ENCODE results near the gene MTAP. TPM values are rescaled to one million over a fixed set of nuclear protein-coding genes. Genes with fewer than 3 reads are reported as not detected.

Gene MTAP
- total RNA-seq, 4 donors from 2014 or later: 23.2 to 31.4 (median 29.1) TPM

DNA sequence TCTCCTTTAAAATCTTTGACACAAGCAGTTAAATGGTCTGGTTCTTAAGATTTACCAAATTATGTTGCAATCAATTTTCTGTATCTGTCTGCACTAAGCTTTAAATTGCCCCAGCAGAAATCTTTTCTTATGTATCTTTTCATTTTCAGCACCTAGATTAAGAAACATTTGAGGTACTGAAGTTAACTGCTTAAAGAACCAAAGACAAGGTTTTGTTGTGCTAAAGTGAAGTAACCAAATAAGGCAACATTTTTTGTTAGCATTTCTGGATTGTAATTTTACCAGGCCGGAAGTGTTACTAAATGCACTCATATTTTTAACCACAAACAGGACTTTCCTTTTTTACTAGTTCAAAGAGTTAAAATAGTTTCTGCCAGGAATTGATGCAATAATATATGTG lies 24.1 kb upstream of the MTAP start:
- 32 to 43% methylated on average over 1 of the region's 1 CpG for WGBS, 2 donors (ENCODE audit: low coverage in 1 of 2)
- H3K27me3 ChIP-seq: peaks cover 3% of the 10 kb centered on the region
- TF ChIP-seq, protein P1, sequence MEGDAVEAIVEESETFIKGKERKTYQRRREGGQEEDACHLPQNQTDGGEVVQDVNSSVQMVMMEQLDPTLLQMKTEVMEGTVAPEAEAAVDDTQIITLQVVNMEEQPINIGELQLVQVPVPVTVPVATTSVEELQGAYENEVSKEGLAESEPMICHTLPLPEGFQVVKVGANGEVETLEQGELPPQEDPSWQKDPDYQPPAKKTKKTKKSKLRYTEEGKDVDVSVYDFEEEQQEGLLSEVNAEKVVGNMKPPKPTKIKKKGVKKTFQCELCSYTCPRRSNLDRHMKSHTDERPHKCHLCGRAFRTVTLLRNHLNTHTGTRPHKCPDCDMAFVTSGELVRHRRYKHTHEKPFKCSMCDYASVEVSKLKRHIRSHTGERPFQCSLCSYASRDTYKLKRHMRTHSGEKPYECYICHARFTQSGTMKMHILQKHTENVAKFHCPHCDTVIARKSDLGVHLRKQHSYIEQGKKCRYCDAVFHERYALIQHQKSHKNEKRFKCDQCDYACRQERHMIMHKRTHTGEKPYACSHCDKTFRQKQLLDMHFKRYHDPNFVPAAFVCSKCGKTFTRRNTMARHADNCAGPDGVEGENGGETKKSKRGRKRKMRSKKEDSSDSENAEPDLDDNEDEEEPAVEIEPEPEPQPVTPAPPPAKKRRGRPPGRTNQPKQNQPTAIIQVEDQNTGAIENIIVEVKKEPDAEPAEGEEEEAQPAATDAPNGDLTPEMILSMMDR (IDR thresholded peaks at IDR 0.05): no peak
- TF ChIP-seq POLR2A (IDR thresholded peaks at IDR 0.05) (no peak), EP300 (IDR thresholded peaks at IDR 0.05) (no peak), POLR2AphosphoS5 (IDR thresholded peaks at IDR 0.05) (no peak)
- no peak overlapping the region for H3K27ac ChIP-seq
- no peaks in the 10 kb centered on the region for H3K36me3 ChIP-seq
- H3K9me3 ChIP-seq: no peaks in the 10 kb centered on the region
- no peak overlapping the region for H3K4me3 ChIP-seq
- no peaks in the 10 kb centered on the region for H3K4me1 ChIP-seq
- no peak for ATAC-seq

DNA sequence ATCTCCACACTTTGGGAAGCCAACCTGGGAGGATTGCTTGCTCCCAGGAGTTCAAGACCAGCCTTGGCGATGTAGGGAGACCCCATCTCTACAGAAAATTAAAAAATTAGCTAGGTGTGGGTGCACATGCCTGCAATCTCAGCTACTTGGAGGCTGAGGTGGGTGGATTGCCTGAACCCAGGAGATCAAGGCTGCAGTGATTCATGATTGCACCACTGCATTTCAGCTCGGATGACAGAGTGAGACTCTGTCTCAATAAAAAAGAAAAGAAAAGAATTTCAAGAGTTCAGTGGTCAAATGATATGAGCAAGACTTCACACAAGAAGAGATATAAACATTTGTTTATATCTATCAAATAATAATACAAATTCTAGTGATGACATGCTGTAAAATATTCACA lies 23.0 kb upstream of the MTAP start:
- no peak overlapping the region for H3K4me3 ChIP-seq
- H3K27ac ChIP-seq: no peak overlapping the region
- H3K36me3 ChIP-seq: no peaks in the 10 kb centered on the region
- ATAC-seq: no peak
- H3K4me1 ChIP-seq: no peaks in the 10 kb centered on the region
- H3K9me3 ChIP-seq: no peaks in the 10 kb centered on the region
- TF ChIP-seq, protein P1 (IDR thresholded peaks at IDR 0.05): no peak
- TF ChIP-seq POLR2A (IDR thresholded peaks at IDR 0.05): no peak
- TF ChIP-seq EP300 (IDR thresholded peaks at IDR 0.05): no peak
- no peak for TF ChIP-seq POLR2AphosphoS5 (IDR thresholded peaks at IDR 0.05)
- peaks cover 3% of the 10 kb centered on the region for H3K27me3 ChIP-seq
- 81 to 90% methylated on average over 2 of the region's 2 CpGs for WGBS, 2 donors (ENCODE audit: low coverage in 1 of 2)

GRCh38 chr9:21781656-21782055 lies 20.8 kb upstream of the MTAP start:
- H3K27ac ChIP-seq: no peak overlapping the region
- WGBS, 2 donors (ENCODE audit: low coverage in 1 of 2): 55 to 61% methylated on average over 2 of the region's 2 CpGs
- no peaks in the 10 kb centered on the region for H3K9me3 ChIP-seq
- H3K36me3 ChIP-seq: no peaks in the 10 kb centered on the region
- no peak overlapping the region for H3K4me3 ChIP-seq
- peaks cover 3% of the 10 kb centered on the region for H3K27me3 ChIP-seq
- H3K4me1 ChIP-seq: no peaks in the 10 kb centered on the region
- TF ChIP-seq POLR2A (IDR thresholded peaks at IDR 0.05): no peak
- TF ChIP-seq EP300 (IDR thresholded peaks at IDR 0.05): no peak
- TF ChIP-seq POLR2AphosphoS5 (IDR thresholded peaks at IDR 0.05): no peak
- TF ChIP-seq, protein P1 (IDR thresholded peaks at IDR 0.05): no peak
- no peak for ATAC-seq

DNA sequence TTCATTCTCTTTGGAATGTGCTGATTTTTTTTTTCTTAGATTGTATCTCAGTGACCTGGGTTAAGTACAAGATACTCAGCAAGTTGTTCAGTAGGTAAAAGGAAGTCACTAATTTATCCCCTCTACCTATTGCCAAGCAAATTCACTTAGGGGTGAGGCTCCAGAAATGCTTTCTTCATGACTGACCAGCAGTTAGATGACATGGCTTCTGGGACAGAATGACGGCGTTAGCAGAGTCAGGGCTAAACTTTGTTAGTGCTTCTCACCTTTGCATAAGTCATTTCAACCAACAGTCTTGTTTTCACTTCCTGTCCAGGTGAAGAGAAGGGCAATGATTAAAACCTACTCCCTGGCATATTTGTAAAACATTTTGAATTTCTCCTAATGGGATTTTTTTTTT lies 20.2 kb upstream of the MTAP start:
- WGBS, 2 donors (ENCODE audit: low coverage in 1 of 2): 49 to 75% methylated on average over 2 of the region's 2 CpGs
- TF ChIP-seq POLR2A (IDR thresholded peaks at IDR 0.05) (no peak), EP300 (IDR thresholded peaks at IDR 0.05) (no peak), POLR2AphosphoS5 (IDR thresholded peaks at IDR 0.05) (no peak)
- H3K4me1 ChIP-seq: no peaks in the 10 kb centered on the region
- H3K36me3 ChIP-seq: no peaks in the 10 kb centered on the region
- ATAC-seq: no peak
- H3K27ac ChIP-seq: no peak overlapping the region
- H3K4me3 ChIP-seq: no peak overlapping the region
- no peaks in the 10 kb centered on the region for H3K9me3 ChIP-seq
- H3K27me3 ChIP-seq: peaks cover 3% of the 10 kb centered on the region

DNA sequence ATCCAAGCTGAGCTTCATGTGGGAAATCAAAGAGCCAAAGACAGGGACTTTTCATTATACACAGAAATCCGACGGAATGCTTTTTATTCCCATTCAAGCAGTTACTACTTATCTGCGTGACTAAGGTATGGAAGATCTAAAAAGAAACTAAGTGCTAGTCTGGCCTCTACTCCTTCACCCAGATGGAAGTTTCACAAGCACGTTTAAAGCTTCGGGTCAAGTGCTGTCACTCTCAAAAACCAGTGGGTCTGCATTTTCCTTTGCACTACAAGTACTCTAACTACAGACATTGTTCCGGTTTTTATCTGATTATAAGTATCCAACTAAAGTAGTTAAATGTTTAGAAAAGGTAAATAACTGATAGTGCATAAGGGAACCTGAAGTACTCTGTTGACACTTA lies 13.7 kb upstream of the MTAP start:
- Histone ChIP-seq H3K27me3 (peaks cover 7% of the 10 kb centered on the region), H3K4me1 (no peaks in the 10 kb centered on the region), H3K27ac (no peak overlapping the region), H3K9me3 (no peaks in the 10 kb centered on the region), H3K4me3 (no peak overlapping the region), H3K36me3 (no peaks in the 10 kb centered on the region)
- whole genome bisulfite sequencing, 2 donors (ENCODE audit: low coverage in 1 of 2): 58 to 73% methylated on average over 6 of the region's 6 CpGs
- TF ChIP-seq EP300 (IDR thresholded peaks at IDR 0.05) (no peak), POLR2AphosphoS5 (IDR thresholded peaks at IDR 0.05) (no peak), POLR2A (IDR thresholded peaks at IDR 0.05) (no peak)
- TF ChIP-seq, protein P1 (IDR thresholded peaks at IDR 0.05): no peak
- no peak for ATAC-seq
